IMR-90 (cell line): ENCODE data around the gene NMUR2. TPM values are rescaled to one million over a fixed set of nuclear protein-coding genes. Genes with fewer than 3 reads are reported as not detected.

Source experiments
- ATAC-seq: fragments of 200-7000 bp; cut with Tn5 transposase; 2 replicates; pipeline ENCODE4 v1.9.1; 2020; ENCODE audit warnings: low read depth, mild to moderate bottlenecking, moderate library complexity
- BruUV-seq: library from RNA; stranded (reverse); fragments of 400-500 nt; replicated peaks from 2 replicates; lab custom pipeline; 2021; lab: Mats Ljungman, UMichigan
- CTCF ChIA-PET: fragments of 300-600 bp; formaldehyde crosslinking; extraction: SDS; loops from one replicate; lab custom pipeline; 2021; ENCODE audit warnings: antibody characterized with exemption; lab: Yijun Ruan, JAX
- POLR2A ChIA-PET: fragments of 300-600 bp; sonication (Branson Sonifier 250); formaldehyde crosslinking; loops from one replicate; lab custom pipeline; 2022; ENCODE audit warnings: antibody characterized with exemption; ENCODE audit not compliant: unreplicated experiment; lab: Charles Lee
- DNase-seq: peaks from one replicate; pipeline ENCODE4 v3.0.0; 2013
- H2AFZ ChIP-seq: replicated peaks from 2 replicates; pipeline ENCODE3; 2013; ENCODE audit warnings: low read length, mild to moderate bottlenecking; ENCODE audit not compliant: poor library complexity
- H2AK5ac ChIP-seq: 2 replicates; pipeline ENCODE4 v1.6.1; 2013; ENCODE audit warnings: low read depth, low read length, inconsistent platforms
- H2AK9ac ChIP-seq: replicated peaks from 2 replicates; pipeline ENCODE3; 2013; ENCODE audit warnings: mild to moderate bottlenecking, low read depth, low read length, moderate library complexity; ENCODE audit not compliant: poor library complexity
- H2BK120ac ChIP-seq: 2 replicates; pipeline ENCODE4 v1.6.1; 2013; ENCODE audit warnings: low read depth, low read length, inconsistent platforms
- H2BK15ac ChIP-seq: 3 replicates; pipeline ENCODE4 v1.6.1; 2013; ENCODE audit warnings: low read depth, low read length, inconsistent platforms
- H2BK20ac ChIP-seq: 2 replicates; pipeline ENCODE4 v1.6.1; 2013; ENCODE audit warnings: low read depth, mild to moderate bottlenecking, inconsistent platforms, low read length, moderate library complexity
- H2BK5ac ChIP-seq: 2 replicates; pipeline ENCODE4 v1.6.1; 2013; ENCODE audit warnings: mild to moderate bottlenecking, low read depth, low read length, inconsistent platforms; ENCODE audit not compliant: poor library complexity, severe bottlenecking
- H3K14ac ChIP-seq: replicated peaks from 2 replicates; pipeline ENCODE4 v1.6.1; 2013; ENCODE audit warnings: low read depth, low read length, inconsistent platforms
- H3K18ac ChIP-seq: 2 replicates; pipeline ENCODE4 v1.6.1; 2013; ENCODE audit warnings: low read depth, low read length, control low read depth
- H3K23ac ChIP-seq: 2 replicates; pipeline ENCODE4 v1.6.1; 2013; ENCODE audit warnings: low read depth, low read length, inconsistent platforms
- H3K27ac ChIP-seq: 2 replicates; pipeline ENCODE4 v1.5.1; 2013; ENCODE audit warnings: mild to moderate bottlenecking, control low read depth, low read length; ENCODE audit not compliant: insufficient read depth
- H3K27me3 ChIP-seq: 2 replicates; pipeline ENCODE4 v1.6.1; 2013; ENCODE audit warnings: low read length; ENCODE audit not compliant: control insufficient read depth, insufficient read depth
- H3K36me3 ChIP-seq: 2 replicates; pipeline ENCODE4 v1.6.1; 2013; ENCODE audit warnings: low read length, mixed read lengths; ENCODE audit not compliant: control insufficient read depth, insufficient read depth
- H3K4ac ChIP-seq: 2 replicates; pipeline ENCODE4 v1.6.1; 2013; ENCODE audit warnings: low read depth, low read length, inconsistent platforms
- H3K4me1 ChIP-seq: 2 replicates; pipeline ENCODE4 v1.6.1; 2013; ENCODE audit warnings: low read length, mixed read lengths; ENCODE audit not compliant: control insufficient read depth, insufficient read depth
- H3K4me2 ChIP-seq: 2 replicates; pipeline ENCODE4 v1.6.1; 2013; ENCODE audit warnings: low read depth, mild to moderate bottlenecking, control low read depth, low read length, moderate library complexity
- H3K4me3 ChIP-seq: 2 replicates; pipeline ENCODE4 v1.5.1; 2013; ENCODE audit warnings: low read depth, mild to moderate bottlenecking, control low read depth, low read length, moderate library complexity; ENCODE audit not compliant: insufficient read depth
- H3K56ac ChIP-seq: 2 replicates; pipeline ENCODE4 v1.6.1; 2013; ENCODE audit warnings: low read length, inconsistent platforms; ENCODE audit not compliant: insufficient read depth; ENCODE audit errors: extremely low read depth
- H3K79me1 ChIP-seq, 2 experiments: 2 replicates each; pipeline ENCODE4 v1.6.1; 2013; ENCODE audit warnings: low read length in 2 of 2, inconsistent platforms in 1 of 2, low read depth in 1 of 2
- H3K9ac ChIP-seq: 2 replicates; pipeline ENCODE4 v1.6.1; 2013; ENCODE audit warnings: low read depth, low read length, control low read depth
- H3K9me1 ChIP-seq: 2 replicates; pipeline ENCODE4 v1.6.1; 2013; ENCODE audit warnings: low read length, inconsistent platforms; ENCODE audit not compliant: insufficient read depth
- H3K9me3 ChIP-seq: 2 replicates; pipeline ENCODE4 v1.6.1; 2013; ENCODE audit warnings: low read length; ENCODE audit not compliant: control insufficient read depth, insufficient read depth
- H4K20me1 ChIP-seq: 2 replicates; pipeline ENCODE4 v1.6.1; 2013; ENCODE audit warnings: low read length, inconsistent platforms; ENCODE audit not compliant: insufficient read depth
- H4K5ac ChIP-seq: 2 replicates; pipeline ENCODE4 v1.6.1; 2013; ENCODE audit warnings: mild to moderate bottlenecking, low read depth, low read length, control low read depth
- H4K8ac ChIP-seq, 2 experiments: 2 replicates each; pipeline ENCODE4 v1.6.1; 2013; ENCODE audit warnings: low read depth in 2 of 2, low read length in 2 of 2, control low read depth in 1 of 2, inconsistent platforms in 1 of 2
- H4K91ac ChIP-seq: 2 replicates; pipeline ENCODE4 v1.6.1; 2013; ENCODE audit warnings: low read depth, low read length, inconsistent platforms; ENCODE audit not compliant: insufficient read depth
- CEBPB ChIP-seq: IDR thresholded peaks from 2 replicates; pipeline ENCODE4 v1.6.1; 2012; ENCODE audit warnings: low read depth, low read length, improper control_type of control experiment
- MAZ ChIP-seq: IDR thresholded peaks from 2 replicates; pipeline ENCODE4 v1.6.1; 2012; ENCODE audit warnings: low read depth, mild to moderate bottlenecking, low read length, improper control_type of control experiment, moderate library complexity, borderline replicate concordance
- MXI1 ChIP-seq: IDR thresholded peaks from 2 replicates; pipeline ENCODE4 v1.6.1; 2012; ENCODE audit warnings: low read depth, mild to moderate bottlenecking, low read length, moderate library complexity, borderline replicate concordance
- WGBS, 2 experiments: methylation state at CpG; one replicate each; pipeline versions ENCODE4 v1.1.5 to v1.1.7; 2013; ENCODE audit warnings: missing lambda C conversion rate in 2 of 2; ENCODE audit not compliant: insufficient read length in 1 of 2; ENCODE audit errors: extremely low coverage in 2 of 2; 5-methylcytosine and 5-hydroxymethylcytosine counted together
- dilution Hi-C: fragments of 300-500 bp; cut with HindIII; formaldehyde crosslinking; loops from one replicate; pipeline ENCODE4 v1.14.3; 2018; ENCODE audit warnings: low sequenced_read_pairs; ENCODE audit not compliant: unreplicated experiment
- in situ Hi-C: fragments of 300-500 bp; cut with MboI; formaldehyde crosslinking; loops from 3 replicates; pipeline ENCODE4 v1.14.3; 2019; ENCODE audit warnings: low sequenced_read_pairs, inconsistent platforms, mixed read lengths
- intact Hi-C: fragments of 100-400 bp; cut with micrococcal nuclease; formaldehyde crosslinking; loops from 2 replicates; pipeline ENCODE4 v1.10.0; 2022
- polyA plus RNA-seq, 3 experiments: library from polyadenylated mRNA; depleted of rRNA; stranded (reverse); fragments of >200 nt; gene quantifications; 2 replicates each; pipeline ENCODE4 v1.2.3, GENCODE V29; 2012; ENCODE audit warnings: low replicate concordance in 1 of 3
- total RNA-seq: library from RNA; depleted of rRNA; stranded (reverse); fragments of >200 nt; gene quantifications from 2 replicates; pipeline ENCODE4 v1.2.3, GENCODE V29; 2012
- TF ChIP-seq, protein P1 (sequence below): fragments of 150-350 bp; IDR thresholded peaks from 2 replicates; pipeline ENCODE4 v1.6.1; 2017; ENCODE audit warnings: mild to moderate bottlenecking, antibody characterized with exemption, low read length, low read depth
- TF ChIP-seq, protein P2 (sequence below): conservative IDR thresholded peaks from 2 replicates; pipeline ENCODE4 v1.5.1; 2012; ENCODE audit warnings: mild to moderate bottlenecking, low read depth, low read length, improper control_type of control experiment

NMUR2 gene
- total and polyA plus RNA-seq, 2 of the 4 experiments (the other 2 are of a cell fraction), result not detected

DNA sequence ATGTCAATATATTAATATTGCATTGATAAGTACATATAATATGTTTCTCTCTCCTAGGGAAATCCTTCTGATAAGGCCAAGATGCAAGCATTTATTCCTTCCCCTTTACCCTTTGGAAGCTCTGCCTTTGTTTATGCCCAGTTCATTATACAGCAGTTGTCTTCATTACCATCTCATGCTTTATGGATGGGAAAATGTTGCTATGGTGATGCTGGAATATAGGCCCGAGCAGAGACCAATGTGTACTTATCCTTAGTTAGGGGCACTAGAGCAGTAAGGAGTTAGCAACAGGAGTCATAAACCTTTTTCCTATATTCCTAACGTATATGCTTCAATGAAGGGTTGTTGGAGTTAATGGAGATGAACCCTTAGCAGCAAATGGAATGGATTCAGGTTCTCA, 19.4 kb upstream of the NMUR2 start:
- H3K4me1 ChIP-seq, result no peaks in the 10 kb centered on the region
- no peak for DNase-seq
- no peaks in the 10 kb centered on the region for H4K20me1 ChIP-seq
- TF ChIP-seq, protein P1, sequence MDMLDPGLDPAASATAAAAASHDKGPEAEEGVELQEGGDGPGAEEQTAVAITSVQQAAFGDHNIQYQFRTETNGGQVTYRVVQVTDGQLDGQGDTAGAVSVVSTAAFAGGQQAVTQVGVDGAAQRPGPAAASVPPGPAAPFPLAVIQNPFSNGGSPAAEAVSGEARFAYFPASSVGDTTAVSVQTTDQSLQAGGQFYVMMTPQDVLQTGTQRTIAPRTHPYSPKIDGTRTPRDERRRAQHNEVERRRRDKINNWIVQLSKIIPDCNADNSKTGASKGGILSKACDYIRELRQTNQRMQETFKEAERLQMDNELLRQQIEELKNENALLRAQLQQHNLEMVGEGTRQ, result no peak
- TF ChIP-seq, protein P2, sequence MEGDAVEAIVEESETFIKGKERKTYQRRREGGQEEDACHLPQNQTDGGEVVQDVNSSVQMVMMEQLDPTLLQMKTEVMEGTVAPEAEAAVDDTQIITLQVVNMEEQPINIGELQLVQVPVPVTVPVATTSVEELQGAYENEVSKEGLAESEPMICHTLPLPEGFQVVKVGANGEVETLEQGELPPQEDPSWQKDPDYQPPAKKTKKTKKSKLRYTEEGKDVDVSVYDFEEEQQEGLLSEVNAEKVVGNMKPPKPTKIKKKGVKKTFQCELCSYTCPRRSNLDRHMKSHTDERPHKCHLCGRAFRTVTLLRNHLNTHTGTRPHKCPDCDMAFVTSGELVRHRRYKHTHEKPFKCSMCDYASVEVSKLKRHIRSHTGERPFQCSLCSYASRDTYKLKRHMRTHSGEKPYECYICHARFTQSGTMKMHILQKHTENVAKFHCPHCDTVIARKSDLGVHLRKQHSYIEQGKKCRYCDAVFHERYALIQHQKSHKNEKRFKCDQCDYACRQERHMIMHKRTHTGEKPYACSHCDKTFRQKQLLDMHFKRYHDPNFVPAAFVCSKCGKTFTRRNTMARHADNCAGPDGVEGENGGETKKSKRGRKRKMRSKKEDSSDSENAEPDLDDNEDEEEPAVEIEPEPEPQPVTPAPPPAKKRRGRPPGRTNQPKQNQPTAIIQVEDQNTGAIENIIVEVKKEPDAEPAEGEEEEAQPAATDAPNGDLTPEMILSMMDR, result no peak
- TF ChIP-seq CEBPB (no peak), MXI1 (no peak), MAZ (no peak)
- no peak overlapping the region for H4K5ac ChIP-seq
- H3K9me1 ChIP-seq, result no peaks in the 10 kb centered on the region
- H2BK120ac ChIP-seq, result no peak overlapping the region
- no peak overlapping the region for H3K9ac ChIP-seq
- H2BK20ac ChIP-seq, result no peak overlapping the region
- intact Hi-C loops (no loop called here), dilution Hi-C loops (no loop called here), in situ Hi-C loops (no loop called here)
- H2BK5ac ChIP-seq, result no peak overlapping the region
- no peak overlapping the region for H3K4me3 ChIP-seq
- no CpG with 5 or more reads among the region's 2 CpGs for WGBS, 2 experiments
- POLR2A ChIA-PET, result no interaction called here
- no peak overlapping the region for H3K4ac ChIP-seq
- no peak overlapping the region for H4K8ac ChIP-seq
- no peak overlapping the region for H2AK9ac ChIP-seq
- no peak overlapping the region for H3K56ac ChIP-seq
- no peaks in the 10 kb centered on the region for H3K27me3 ChIP-seq
- no peak overlapping the region for H2BK15ac ChIP-seq
- no peak overlapping the region for H3K18ac ChIP-seq
- no peak overlapping the region for H3K14ac ChIP-seq
- CTCF ChIA-PET, result no interaction called here
- no peak overlapping the region for H3K23ac ChIP-seq
- no peak overlapping the region for H2AFZ ChIP-seq
- no peak overlapping the region for H2AK5ac ChIP-seq
- no peak overlapping the region for H3K27ac ChIP-seq
- no peaks in the 10 kb centered on the region for H3K79me1 ChIP-seq
- H3K4me2 ChIP-seq, result no peak overlapping the region
- no peak overlapping the region for H4K91ac ChIP-seq
- H3K36me3 ChIP-seq, result no peaks in the 10 kb centered on the region
- ATAC-seq, result no peak
- peaks cover 1% of the 10 kb centered on the region; the same call in 1 of the 2 replicates for H3K9me3 ChIP-seq
- no TSS peak for BruUV-seq
